GF-D8 (cell line): Measurements from ENCODE around the gene CDCA4.

ENCODE experiments used
- DNase-seq: peaks from one replicate; lab custom pipeline; 2025; lab: John Stamatoyannopoulos, UW

CDCA4 gene

GRCh38 chr14:104975481-104976197 is 45.2 kb downstream of the CDCA4 start:
- no peak for DNase-seq

- DNase-seq: no peak
These were observed 46.1 kb downstream of the CDCA4 start for GRCh38 chr14:104974665-104975390.

DNA sequence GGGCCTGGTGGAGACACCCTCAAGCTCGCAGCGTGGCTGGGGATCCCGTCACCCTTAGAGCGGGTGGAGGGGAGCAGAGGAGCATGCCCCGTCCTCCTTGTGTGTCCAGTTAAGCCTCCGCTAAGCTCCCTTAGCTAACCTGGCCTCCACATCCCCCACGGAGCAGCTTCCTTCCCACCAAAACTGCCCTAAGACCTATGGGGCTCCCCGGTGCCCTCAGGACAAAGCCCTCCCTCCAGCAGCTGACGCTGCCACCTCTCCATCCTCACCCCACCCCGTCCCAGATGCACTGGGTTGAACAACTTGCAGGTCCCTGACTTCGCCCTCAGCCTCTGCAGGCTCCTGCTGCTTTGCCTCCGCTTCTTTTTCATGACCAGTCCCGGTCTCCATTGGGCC is 46.7 kb downstream of the CDCA4 start:
- DNase-seq: no peak

DNA sequence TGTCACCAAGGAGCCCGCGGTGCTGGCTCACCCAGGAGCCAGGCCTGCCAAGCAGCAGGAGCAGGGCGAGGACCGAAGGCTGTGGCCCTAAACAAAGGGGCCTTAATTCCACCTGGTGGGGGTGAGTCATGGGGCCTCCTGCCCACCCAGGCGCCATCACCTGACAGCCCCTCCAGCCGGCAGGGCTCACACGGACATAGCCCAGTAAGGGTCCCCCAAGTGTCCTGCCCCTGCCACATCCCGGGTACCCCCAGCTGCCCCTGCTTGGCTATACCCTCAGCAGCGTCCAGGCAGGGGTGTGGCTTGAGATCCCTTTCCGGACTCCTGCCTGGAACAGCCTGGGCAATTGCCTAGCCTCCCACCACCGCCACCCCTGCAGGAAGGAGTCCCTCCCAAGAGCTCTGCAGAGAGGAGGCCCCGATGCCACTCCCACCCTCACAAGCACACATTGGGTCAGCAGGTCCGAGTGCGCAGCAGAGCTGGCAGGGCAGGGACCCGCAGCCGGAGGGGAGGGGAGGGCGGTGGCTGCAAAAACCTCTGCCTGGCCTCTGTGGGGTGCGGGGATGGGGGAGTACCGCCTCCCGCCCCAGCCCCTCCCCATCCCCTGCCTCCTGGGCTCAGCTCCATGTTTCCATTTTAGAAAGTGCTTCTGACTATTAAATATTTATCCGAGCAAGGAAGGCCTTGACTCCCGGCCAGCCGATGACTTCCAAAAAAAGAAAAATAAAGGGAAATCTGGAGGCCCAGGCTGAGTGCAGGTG is 47.3 kb downstream of the CDCA4 start:
- no peak for DNase-seq

GRCh38 chr14:104973135-104973384 is 47.8 kb downstream of the CDCA4 start:
- no peak for DNase-seq

- DNase-seq: no peak
These were observed 48.4 kb downstream of the CDCA4 start for GRCh38 chr14:104972301-104973134.

GRCh38 chr14:104971447-104972240 is 49.2 kb downstream of the CDCA4 start:
- DNase-seq: no peak

GRCh38 chr14:104970231-104971068 is 50.4 kb downstream of the CDCA4 start:
- DNase-seq: no peak

- DNase-seq: no peak
These were observed 51.1 kb downstream of the CDCA4 start for GRCh38 chr14:104969741-104970230.

DNA sequence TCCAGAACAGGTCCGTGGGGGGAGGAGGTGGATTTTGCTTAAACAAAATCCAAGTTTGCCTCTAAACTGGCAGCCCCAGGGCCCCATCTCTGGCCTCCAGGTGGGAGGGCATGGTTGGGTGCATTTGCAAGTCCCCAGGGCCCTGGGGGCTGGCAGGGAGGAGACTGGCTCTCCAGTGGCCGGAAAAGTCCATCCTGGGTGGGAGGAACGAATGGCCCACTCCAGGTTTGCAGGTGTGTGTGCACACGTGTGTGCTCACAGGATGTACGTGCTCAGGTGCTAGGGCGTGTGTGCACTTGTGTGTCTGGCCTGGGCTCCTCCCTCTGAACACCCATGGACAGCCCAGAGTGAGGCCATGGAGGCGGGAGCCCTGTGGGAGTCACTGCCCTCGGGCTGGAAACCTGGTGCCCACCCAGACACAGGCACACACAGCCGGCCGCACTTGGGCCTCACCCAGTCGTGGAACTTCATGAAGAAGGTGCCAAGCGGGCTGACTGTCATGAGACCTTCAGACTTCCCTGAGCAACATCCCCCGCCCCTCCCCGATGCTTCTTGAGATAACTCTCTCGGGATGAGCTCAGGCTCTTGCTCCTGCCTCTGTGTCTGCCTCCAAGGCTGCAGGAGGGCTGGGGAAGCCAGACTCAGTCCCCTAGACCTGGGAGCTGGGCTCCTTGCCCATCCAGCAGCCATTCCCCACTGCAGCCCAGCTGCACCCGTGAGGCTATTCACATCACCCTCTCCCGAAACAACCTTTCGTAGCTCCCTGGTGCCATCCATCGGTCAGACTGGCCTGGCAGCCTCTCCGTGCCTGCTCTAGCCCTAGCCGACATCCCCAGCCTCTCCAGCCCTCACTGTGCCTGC is 52.1 kb downstream of the CDCA4 start:
- DNase-seq: no peak

DNA sequence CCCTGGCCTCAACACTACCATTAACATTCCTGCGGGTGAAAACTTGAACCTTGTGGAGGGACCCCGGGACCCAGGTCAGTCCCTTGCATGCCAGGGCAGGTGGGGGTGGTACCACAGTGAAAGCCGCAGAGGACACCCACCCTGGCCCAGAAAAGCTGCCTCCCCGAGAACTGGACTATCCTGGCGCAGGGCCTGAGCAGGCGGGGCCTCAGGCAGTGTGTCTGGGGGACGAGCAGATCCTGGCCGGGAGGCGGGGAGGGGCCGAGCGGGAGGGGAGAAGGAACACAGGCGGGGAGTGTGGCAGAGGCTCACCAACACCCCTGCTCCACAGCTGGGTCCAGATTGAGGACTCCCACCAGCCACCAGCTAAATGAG is 52.7 kb downstream of the CDCA4 start:
- no peak for DNase-seq

DNA sequence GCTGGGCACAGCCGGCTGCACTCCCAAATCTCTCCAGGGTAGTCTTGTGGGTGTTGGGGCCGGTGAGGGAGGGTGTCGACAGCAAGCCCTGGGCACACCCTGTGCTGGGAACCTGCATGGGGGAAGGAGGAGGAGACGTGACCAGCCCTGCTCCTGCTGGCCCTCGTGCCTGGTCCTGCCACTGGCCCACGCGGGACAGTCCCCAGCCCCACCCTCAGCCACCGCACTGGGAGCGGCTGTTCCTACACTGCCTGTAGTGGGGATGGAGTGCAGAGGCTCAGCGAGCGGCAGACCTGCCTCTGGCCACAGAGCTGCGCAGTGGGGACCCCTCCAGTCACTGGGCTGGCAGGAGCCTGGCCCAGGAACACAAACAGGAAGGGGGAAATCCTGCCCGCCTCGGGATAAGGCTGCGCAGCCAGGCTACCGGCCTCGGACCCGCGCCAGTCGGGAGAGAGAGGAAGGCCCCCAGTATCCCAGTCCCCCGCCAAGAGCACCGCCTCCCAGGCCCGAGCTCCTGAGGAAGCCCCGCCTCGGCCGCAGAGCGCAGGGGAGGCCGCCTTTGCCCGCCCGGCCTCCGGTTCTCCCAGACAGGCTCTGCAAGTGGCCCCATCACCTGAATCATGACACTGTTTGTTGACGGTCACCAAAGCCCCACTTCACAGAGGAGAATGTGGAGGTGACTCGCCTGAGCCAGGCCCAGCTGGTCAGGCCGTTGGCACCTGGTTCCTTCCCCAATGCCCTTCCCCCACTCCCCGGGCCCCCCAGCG is 53.3 kb downstream of the CDCA4 start:
- no peak for DNase-seq

- DNase-seq: no peak
These were observed 53.9 kb downstream of the CDCA4 start for GRCh38 chr14:104966981-104967385.

DNA sequence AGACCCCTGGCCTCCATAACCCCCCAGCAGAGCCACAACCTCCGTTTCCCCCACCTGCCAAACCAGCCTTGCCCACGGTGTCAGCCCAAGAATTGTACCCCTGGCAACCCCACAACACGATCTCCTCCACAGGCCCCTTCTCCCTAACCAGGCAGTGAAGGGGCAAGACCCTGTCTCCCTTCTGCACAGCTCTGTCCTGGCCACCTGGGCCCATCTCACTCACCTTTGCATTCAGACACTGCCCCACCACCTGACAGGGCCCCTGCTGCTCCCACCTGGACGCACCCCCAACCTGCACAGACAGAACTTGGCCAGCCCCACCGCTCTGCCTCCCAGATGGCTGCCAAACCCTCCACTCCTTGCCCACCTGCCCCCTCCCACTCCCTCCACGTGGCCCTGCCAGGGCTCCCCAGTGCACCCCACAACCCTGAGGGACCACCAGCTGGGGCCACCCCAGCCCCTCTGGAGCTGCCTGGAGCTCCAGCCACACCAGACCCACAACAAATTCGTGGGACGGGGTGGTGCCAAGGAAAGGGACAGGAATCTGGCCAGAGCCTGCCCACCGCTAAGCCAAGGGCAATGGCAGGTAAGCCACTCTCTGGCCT is 54.5 kb downstream of the CDCA4 start:
- DNase-seq: no peak

- no peak for DNase-seq
These were observed 55.2 kb downstream of the CDCA4 start for GRCh38 chr14:104965561-104966231.

GRCh38 chr14:104964546-104964945 is 56.3 kb downstream of the CDCA4 start:
- DNase-seq: no peak
